Psoas muscle (tissue), 8 donors: ENCODE measurements around the gene EPHB6. TPM values are rescaled to one million over a fixed set of nuclear protein-coding genes. Genes with fewer than 3 reads are reported as not detected.

ENCODE experiments used
- ATAC-seq, 4 donors: fragments of 200-7000 bp; cut with Tn5 transposase; one replicate each; pipeline ENCODE4 v1.9.1; 2020; ENCODE audit warnings: moderate library complexity in 3 of 4, mild to moderate bottlenecking in 2 of 4
- DNase-seq, 2 donors: peaks; one replicate each; pipeline ENCODE4 v3.0.0-alpha.2; 2020
- H3K27ac ChIP-seq: fragments of 200-600 bp; one replicate; pipeline ENCODE4 v1.8.0; 2022
- H3K27me3 ChIP-seq, 3 donors: fragments of 200-600 bp in 1 of 3; one replicate each; pipeline versions ENCODE4 v1.6.1 to v1.8.0; 2013 to 2022; ENCODE audit warnings: low read length in 2 of 3, mild to moderate bottlenecking in 2 of 3, moderate library complexity in 1 of 3; ENCODE audit not compliant: insufficient read depth in 3 of 3
- H3K36me3 ChIP-seq, 2 donors: fragments of 200-600 bp in 1 of 2; one replicate each; pipeline versions ENCODE4 v1.6.1 to v1.8.0; 2013 to 2022; ENCODE audit warnings: low read depth in 1 of 2, mild to moderate bottlenecking in 1 of 2, moderate library complexity in 1 of 2; ENCODE audit not compliant: insufficient read depth in 1 of 2
- H3K4me1 ChIP-seq: fragments of 200-600 bp; one replicate; pipeline ENCODE4 v1.8.0; 2022
- H3K4me3 ChIP-seq: fragments of 200-600 bp; one replicate; pipeline ENCODE4 v1.8.0; 2022; ENCODE audit warnings: mild to moderate bottlenecking
- H3K9me3 ChIP-seq: fragments of 200-600 bp; one replicate; pipeline ENCODE4 v1.8.0; 2022
- CTCF ChIP-seq: fragments of 200-600 bp; IDR thresholded peaks from one replicate; pipeline ENCODE4 v1.8.0; 2022; ENCODE audit warnings: antibody characterized with exemption
- WGBS, 3 donors: extraction: QIAGEN DNeasy Blood & Tissue Kit; methylation state at CpG; one replicate each; pipeline versions ENCODE4 v1.1.6 to v1.1.7; 2013; 5-methylcytosine and 5-hydroxymethylcytosine counted together
- intact Hi-C, 2 donors: fragments of 100-400 bp; cut with DNase I; formaldehyde crosslinking; loops; one replicate each; pipeline versions ENCODE4 v1.11.0 to v1.14.2; 2022
- polyA plus RNA-seq, 3 donors: library from polyadenylated mRNA; stranded (reverse); fragments of 200-250 nt; gene quantifications; one replicate each; pipeline ENCODE4 v1.2.3, GENCODE V29; 2013
- total RNA-seq, 4 donors: library from RNA; stranded (reverse); fragmentation: NEBNext Ultra II Directional in 2 of 4; extraction: Animal tissue kit (Norgen Biotek cat#: 25700) in 2 of 4; gene quantifications; one replicate each; pipeline versions ENCODE4 v1.2.1 to v1.2.4, GENCODE V29; 2021 to 2023
- donor health status: healthy with polysubstance abuse.
- donor health status: DM: no; HTN: no; CAD: no; lungs with moderate emphysema.
- donor health status: Bipolar disorder and iron deficiency.
- donor health status: healthy.
- donor health status: DM: yes; HTN: yes; CAD: no.
- donor health status: DM: no; HTN: no; CAD: no.
- donor health status: DM: no; HTN: no; CAD: no.
- donor health status: DM: yes; HTN: yes; CAD: no.

Gene EPHB6
- total and polyA plus RNA-seq, 7 donors, result 0.57 to 5.7 (median 2.9) TPM

- H3K4me3 ChIP-seq, result no peak overlapping the region
- DNase-seq, result no peak
- no peak for ATAC-seq
- H3K36me3 ChIP-seq, result no peaks in the 10 kb centered on the region
- WGBS, 3 donors, result 79 to 84% (median 80%) methylated on average over 14 of the region's 14 CpGs
- intact Hi-C loops, result no loop called here
- peaks cover 0 to 14% (median 0%) of the 10 kb centered on the region in 3 donors for H3K27me3 ChIP-seq
- no peaks in the 10 kb centered on the region for H3K4me1 ChIP-seq
- TF ChIP-seq CTCF, result no peak
- H3K9me3 ChIP-seq, result no peaks in the 10 kb centered on the region
- H3K27ac ChIP-seq, result no peak overlapping the region
Measured at GRCh38 chr7:142875456-142875855, 20.6 kb downstream of the EPHB6 start.

GRCh38 chr7:142876236-142876960 is 21.5 kb downstream of the EPHB6 start:
- no peaks in the 10 kb centered on the region for H3K36me3 ChIP-seq
- H3K4me1 ChIP-seq, result no peaks in the 10 kb centered on the region
- no peak overlapping the region for H3K4me3 ChIP-seq
- intact Hi-C loops, result no loop called here
- TF ChIP-seq CTCF, result no peak
- H3K9me3 ChIP-seq, result no peaks in the 10 kb centered on the region
- 69 to 81% (median 73%) methylated on average over 9 of the region's 9 CpGs for WGBS, 3 donors
- H3K27ac ChIP-seq, result no peak overlapping the region
- DNase-seq (no peak), ATAC-seq (no peak)
- H3K27me3 ChIP-seq, result peaks cover 0 to 18% (median 0%) of the 10 kb centered on the region in 3 donors

DNA sequence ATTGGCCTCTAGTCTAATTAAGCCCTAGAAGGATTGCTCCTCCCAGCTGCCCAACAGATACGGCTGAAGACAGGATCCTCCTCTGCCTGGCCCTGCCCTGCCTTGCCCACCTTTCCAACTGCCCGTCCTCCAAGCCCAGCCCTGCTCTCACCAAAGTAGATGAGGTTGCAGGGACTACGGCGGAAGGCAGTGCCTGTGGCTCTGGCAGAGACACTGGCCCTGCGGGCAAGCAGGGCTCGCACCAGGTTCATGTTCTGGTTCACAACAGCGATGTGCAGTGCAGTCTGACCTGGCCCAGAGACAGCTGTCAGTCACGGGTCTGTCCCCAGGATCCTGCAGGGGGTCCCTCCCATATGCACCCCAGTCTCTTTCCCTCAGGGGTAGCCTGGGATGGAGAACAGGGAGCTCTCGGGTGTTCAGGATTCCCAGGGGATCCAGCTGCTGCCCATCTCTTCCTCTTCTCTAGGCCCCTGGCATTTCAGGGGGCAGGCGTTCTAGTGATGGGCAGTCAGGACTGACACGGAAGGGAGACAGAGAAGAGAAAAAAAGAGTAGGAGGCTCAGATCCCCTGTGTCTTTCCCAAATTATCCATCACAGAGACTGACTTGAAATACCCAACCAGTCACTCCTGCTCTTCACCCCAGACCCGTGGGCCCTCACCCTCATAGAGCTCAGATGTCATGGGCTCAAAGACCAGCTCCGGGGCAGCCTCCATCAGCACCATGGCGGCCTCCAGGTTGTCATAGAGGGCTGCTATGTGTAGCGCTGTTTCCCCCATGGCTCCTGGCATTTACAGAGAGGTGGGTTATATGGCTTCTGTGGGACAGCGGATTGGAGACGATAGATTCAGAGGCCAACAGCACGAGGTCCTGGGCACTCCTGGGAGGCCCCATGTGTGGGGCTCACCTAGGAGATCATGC is 22.4 kb downstream of the EPHB6 start:
- no peaks in the 10 kb centered on the region for H3K9me3 ChIP-seq
- no peaks in the 10 kb centered on the region for H3K36me3 ChIP-seq
- peaks cover 0 to 18% (median 2%) of the 10 kb centered on the region in 3 donors for H3K27me3 ChIP-seq
- no peak for ATAC-seq
- intact Hi-C loops, result no loop called here
- TF ChIP-seq CTCF, result no peak
- H3K4me1 ChIP-seq, result no peaks in the 10 kb centered on the region
- no peak overlapping the region for H3K27ac ChIP-seq
- no peak overlapping the region for H3K4me3 ChIP-seq
- 80 to 81% (median 81%) methylated on average over 18 of the region's 18 CpGs for WGBS, 3 donors
- no peak for DNase-seq

GRCh38 chr7:142878315-142878714 is 23.4 kb downstream of the EPHB6 start:
- Histone ChIP-seq H3K4me1 (no peaks in the 10 kb centered on the region), H3K27ac (no peak overlapping the region), H3K36me3 (no peaks in the 10 kb centered on the region), H3K9me3 (no peaks in the 10 kb centered on the region), H3K4me3 (no peak overlapping the region), H3K27me3 (peaks cover 0 to 18% (median 6%) of the 10 kb centered on the region in 3 donors)
- ATAC-seq, result no peak
- DNase-seq, result no peak
- TF ChIP-seq CTCF, result no peak
- intact Hi-C loops, result no loop called here
- WGBS, 3 donors, result 91 to 95% (median 95%) methylated on average over 3 of the region's 3 CpGs
